Measurements from ENCODE around the gene C1GALT1C1.
"Not testable (repeated sequence)": the region's sequence is repeated elsewhere in the genome, so short reads cannot be mapped to it uniquely, and the experiment has no call there.

C1GALT1C1 gene

GRCh38 chrX:120629667-120630537 is at the start of gene C1GALT1C1:
Gene C1GALT1C1, minus strand, starts transcription at chrX:120630054. Its CDS starts 2,888 bp downstream, at chrX:120627166.
- peak; percentile 95 for DNase-seq

DNA sequence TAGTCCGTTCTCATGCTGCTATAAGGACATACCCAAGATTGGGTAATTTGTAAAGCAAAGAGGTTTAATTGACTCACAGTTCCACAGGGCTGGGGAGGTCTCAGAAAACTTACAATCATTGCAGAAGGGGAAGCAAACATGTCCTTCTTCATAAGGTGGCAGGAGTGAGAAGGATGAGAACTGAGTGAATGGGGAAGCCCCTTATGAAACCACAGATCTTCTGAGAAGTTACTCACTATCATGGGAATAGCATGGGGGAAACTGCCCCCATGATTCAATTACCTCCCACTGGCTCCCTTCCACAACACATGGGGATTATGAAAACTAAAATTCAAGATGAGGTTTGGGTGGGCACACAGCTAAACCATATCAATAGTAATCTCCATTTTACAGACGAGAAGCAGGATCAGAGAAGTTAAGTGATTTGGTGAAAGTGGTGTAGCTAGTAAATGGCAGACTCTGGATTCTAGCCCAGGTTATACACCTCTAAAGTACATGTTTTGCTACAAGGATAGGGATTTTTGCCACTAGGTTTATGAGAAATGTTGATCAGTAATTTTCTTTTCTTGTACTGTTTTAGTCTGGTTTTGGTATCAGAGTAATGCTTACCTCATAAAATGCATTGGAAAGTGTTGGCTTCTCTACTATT is 47.3 kb upstream of the C1GALT1C1 start:
- no peak for DNase-seq

DNA sequence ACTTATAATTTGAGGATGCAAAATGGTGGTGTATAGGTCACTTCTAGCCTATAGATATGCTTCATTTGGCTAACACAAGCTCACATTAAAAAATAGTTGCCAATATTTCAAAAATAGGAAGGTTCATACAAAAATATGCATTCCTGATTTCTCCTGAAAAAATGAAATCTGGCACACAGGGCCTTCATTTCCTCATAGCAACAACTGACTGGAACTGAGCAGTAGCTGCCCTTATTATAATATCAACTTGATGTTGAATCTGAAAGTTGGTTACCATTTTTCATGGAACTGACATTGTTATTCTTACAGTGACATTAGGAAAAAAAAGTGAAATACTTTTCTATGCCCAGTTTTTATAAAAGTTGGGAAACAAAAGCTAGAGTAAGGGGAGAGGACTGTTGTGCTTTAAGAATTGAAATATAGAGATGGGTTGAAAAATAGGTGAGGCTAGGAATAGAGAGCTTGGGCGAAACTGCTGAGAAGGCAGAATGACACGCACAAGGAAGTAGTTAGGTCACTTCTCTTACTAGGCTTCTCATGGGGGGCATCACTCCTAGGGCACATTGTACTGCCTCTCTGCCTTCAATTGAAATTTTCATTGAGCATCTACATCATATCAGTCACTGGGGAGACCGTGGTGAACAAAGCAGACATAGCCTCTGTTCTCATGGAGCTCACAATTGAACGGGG is 43.1 kb upstream of the C1GALT1C1 start:
- no peak for DNase-seq

DNA sequence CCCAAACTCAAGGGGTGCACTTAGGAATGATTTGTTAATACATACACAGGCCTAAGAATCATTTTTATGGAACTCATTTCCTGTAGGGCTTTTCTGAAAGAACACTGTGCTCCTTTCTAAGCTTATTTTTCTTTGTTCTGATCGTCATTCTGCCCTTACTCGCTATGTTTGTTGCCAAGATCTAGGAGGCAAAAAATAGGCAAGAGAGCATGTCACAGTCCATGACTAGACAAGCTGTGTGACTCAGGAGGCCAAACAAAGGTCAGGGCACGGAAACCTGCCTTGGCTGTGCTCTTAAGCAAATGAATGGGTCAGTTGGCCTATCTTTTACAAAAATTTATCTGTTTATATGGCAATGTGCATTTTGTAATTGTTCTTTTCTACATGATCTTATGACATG is 42.5 kb upstream of the C1GALT1C1 start:
- DNase-seq, result no peak

DNA sequence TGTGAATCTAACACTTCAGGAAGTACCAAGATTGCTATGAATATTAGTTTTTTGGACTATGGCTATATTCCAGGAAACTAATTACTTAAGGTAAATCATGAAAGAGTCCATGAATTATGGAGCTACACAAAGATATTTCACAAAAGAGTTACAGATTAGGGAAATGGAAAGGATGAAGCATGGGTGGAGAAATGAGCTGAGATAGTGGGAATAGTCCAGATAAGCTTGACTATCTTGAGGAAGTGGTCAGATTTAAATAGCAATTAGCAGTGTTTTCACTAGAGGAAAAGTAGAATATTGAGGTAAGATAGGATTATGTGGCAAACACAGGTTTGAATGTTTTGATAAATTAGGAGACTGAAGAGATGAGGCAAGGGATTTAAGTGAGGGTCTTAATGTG is 42.1 kb upstream of the C1GALT1C1 start:
- DNase-seq, result no peak

DNA sequence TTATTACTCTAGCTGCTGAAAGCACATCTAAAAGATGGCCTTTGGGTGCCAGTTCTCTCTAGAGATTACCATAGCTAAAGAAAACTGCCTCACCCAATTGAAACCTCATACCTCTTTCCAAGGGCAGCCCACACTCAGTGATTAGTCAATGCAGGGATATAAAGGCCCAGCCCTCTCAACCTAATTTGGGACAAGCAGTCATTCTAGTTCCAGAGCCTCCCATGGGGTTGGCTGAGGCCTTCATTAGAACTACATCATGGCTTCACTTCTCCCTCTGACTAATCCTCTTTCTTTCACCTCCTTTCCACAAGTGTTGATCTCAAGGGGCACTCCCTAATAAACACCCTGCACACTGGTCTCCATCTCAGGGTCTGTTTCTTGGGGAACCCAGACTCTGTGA is 38.5 kb upstream of the C1GALT1C1 start:
- DNase-seq, result no peak

DNA sequence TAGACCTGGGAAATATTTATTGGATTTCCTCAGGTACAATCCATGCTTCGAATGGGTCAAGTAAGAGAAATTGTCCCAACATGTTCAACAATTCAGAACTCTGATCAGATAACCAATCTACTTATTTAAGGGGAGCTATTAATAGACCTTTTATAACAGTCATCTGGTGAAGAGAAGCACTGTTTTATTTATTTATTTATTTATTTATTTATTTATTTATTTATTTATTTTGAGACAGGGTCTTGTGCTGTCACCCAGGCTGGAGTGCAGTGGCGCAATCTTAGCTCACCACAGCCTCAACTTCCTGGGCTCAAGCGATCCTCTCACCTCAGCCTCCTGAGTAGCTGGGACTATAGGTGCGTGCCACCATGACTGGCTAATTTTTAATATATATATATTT is 34.7 kb upstream of the C1GALT1C1 start:
- not testable (repeated sequence) for DNase-seq

- DNase-seq, result no peak
Measured at GRCh38 chrX:120664081-120664480, 34.2 kb upstream of the C1GALT1C1 start.

GRCh38 chrX:120662662-120663061 is 32.8 kb upstream of the C1GALT1C1 start:
- no peak for DNase-seq

GRCh38 chrX:120660637-120661036 is 30.8 kb upstream of the C1GALT1C1 start:
- no peak for DNase-seq

- no peak for DNase-seq
Measured at GRCh38 chrX:120653000-120653399, 23.1 kb upstream of the C1GALT1C1 start.

DNA sequence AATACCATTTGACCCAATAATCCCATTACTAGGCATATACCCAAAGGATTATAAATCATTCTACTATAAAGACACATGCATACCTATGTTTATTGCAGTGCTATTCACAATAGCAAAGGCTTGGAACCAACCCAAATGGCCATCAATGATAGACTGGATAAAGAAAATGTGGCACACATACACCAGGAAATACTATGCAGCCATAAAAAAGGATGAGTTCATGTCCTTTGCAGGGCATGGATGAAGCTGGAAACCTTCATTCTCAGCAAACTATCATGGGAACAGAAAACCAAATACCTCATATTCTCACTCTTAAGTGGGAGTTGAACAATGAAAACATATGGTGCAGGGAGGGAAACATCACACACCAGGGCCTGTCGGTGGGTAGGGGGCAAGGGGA is 22.4 kb upstream of the C1GALT1C1 start:
- DNase-seq, result not testable (repeated sequence)

GRCh38 chrX:120647127-120647526 is 17.3 kb upstream of the C1GALT1C1 start:
- no peak for DNase-seq

DNA sequence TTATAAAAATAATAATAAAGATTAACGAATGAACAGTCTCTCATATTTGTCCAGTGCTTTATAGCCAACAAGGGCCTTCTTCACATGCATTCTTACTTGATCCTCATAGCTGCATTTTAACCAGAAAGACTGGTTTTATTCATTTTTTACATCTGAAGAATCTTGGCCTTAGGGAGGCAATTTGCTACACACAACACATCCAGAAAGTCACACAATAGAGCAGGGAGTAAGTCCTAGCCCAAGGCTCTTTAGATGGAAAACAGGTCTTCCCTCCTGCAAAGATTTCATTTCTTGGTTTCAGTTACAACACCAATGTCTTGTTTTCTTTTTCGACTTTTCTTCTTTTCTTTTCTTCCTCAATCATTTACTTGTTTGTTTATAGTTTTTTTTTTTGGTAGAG is 13.0 kb upstream of the C1GALT1C1 start:
- DNase-seq, result no peak

DNA sequence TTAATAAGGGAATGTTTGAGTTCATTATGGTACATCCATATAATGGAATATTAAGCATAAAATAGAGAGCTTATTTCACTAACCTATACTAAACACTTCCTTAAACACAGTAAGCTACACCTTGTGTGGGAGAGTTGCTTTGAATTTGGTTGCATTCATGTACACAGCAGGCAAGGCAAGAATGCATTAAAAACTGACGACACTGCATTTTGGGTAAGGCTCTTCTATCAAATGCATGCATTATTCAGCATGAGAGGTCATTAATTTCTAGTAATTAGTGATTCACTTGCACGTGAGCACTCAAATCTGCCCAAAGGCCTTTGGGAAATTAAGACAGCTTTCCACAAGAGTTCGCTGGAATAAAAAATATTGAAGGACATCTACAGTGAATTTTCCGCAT is 8.8 kb upstream of the C1GALT1C1 start:
- no peak for DNase-seq

DNA sequence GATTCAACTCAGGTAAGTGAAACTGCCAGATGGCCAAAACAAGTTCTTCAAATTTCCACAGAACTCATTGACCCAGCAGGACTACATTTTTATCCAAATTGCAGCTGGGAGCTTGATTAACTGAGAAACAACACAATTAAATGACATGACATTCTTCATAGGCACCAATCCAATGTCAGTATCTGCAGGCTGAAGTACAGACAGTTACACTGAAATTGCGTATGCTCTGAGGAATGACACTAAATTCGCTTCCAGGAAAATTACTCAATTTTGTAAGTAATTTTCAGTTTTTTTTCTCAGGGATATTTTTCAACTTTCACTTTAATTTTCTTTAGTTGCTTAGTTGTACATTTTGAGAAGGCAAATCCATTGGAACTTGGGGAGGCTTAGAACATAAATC is 4.5 kb downstream of the C1GALT1C1 start:
- DNase-seq, result no peak

DNA sequence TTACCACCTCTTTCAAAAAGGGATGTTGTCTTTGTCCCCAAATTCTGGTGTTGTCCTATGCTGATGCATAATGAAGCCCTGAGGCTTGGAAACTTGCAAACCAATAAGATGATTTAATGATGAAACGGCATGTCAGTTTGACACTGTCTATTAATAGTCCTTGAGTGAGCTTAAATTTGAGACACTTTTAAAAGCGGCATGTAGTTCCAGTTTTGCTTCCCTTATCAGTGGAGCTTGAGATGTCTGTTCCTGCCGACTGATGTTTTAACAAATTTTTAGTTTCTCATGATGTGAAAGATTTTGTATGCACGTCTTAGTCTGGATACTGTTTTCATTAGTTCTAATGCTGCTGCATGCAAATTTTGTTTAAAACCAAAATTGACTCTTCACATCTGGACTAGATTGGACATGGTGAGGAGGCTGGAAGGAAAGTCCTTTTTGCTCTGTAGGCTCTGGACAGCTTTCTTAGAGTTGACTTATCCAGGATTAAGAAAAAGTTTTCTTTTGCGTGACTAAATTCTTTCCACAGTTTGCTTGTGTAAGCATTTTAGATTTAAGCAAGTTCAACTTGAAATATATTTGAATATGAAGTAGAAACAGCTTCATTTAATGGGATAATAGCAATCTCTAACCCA is 11.7 kb downstream of the C1GALT1C1 start:
- DNase-seq, result no peak

DNA sequence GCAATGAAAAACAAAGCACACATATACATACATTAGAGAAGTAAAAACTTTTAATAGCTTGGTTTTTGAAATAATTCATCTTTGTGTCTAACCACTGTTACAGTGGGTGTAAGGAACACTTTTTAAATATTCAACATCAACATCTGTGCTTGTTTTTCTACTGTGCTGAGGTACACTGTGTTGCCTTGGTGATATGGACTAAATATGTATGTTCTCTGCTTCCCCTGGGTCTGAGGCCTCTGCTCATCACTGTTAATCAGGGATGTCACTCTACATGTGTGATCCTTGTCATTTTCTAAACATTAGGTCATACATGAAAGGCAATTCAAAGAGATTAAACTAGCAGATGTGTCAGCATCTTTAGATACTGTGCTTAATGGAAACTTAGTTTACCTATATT is 15.0 kb downstream of the C1GALT1C1 start:
- DNase-seq, result no peak

DNA sequence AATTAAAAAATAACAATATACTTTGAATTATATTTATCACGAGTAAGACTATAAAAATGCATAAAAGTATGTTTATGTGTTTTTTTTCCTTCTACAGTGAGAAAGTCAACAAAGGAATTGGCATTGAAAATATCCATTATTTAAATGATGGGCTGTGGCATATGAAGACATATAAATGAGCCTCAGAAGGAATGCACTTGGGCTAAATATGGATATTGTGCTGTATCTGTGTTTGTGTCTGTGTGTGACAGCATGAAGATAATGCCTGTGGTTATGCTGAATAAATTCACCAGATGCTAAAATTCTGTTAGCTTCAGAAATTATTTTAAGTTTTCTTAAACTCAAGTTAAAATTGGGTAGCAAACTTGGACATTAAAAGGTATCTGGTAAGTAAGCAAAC is 17.8 kb downstream of the C1GALT1C1 start:
- no peak for DNase-seq

DNA sequence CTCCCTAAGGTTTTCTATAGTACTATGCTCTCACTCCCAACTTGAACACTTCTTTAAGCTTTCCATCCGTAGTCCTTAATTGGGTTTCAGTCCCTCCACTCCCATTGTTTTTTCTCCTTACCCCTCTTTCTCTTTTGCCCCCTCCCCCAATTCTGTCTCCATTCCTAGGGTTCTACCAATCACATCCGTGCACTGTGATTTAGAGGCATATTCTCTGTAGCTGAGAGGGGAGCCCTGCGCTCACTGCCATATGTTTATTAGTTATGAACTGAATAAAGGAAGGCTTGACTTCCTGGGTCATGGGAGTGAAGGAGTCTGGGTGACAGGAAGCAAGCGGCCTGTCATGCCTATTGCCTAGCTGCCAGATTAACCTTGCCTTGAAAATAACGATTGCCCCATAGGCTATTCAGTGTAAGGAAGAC is 25.5 kb downstream of the C1GALT1C1 start:
- DNase-seq, result peak; percentile 0

DNA sequence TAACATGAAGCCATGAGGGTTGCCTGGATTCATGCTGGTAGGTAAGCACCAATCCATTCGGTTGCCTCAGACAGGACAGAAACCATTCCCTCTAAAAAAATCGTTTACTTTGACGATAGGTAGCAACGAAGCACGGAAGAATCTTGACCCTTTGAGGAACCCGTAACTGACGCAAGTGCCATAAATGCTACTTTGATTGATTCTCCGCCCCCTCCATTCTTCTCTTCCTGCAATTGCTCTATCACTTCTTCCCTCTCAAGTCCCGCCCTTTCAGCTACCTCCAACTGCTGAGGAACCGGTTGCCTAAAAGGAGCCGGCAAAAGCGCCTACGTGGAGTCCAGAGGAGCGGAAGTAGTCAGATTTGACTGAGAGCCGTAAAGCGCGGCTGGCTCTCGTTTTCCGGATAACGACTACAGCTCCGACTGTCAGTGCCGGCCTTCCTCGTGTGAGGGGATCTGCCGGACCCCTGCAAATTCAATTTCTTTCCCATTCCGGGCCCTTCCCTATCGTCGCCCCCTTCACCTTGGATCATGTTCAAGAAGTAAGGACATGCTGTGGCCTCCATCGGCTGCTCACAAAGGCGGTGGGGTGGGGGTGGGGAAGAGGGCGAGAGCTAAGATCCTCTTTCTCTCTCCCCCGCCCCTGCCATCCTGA is 26.0 kb downstream of the C1GALT1C1 start, which contains the start of gene MCTS1:
MCTS1 (plus strand) TSS at position 395 of the 654 bp plus-strand sequence; CDS start at position 531, 136 bp downstream.
- peak; percentile 90 for DNase-seq

DNA sequence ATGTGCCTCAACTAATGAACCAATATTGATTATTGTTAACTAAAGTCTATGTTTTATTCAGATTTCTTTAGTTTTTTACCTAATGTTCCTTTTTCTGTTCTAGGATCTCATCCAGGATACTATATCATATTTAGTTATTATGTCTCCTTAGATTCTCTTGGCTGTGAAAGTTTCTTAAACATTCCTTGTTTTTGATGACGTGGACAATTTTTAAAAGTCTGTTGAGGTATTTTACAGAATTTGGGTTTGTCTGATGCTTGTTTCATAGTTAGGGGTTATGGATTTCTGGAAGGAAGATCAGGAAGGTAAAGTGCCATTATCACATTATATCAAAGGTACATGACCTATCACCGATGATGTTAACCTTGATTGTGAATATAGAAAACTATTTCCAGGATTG is 44.2 kb downstream of the C1GALT1C1 start:
- no peak for DNase-seq

Data from NCI-H510A (cell line).